GM15510 (cell line): Measurements from ENCODE around the gene R3HDM4.

Source experiments
- POLR2A ChIP-seq: IDR thresholded peaks from 3 replicates; pipeline ENCODE4 v1.6.1; 2011; ENCODE audit warnings: borderline replicate concordance; ENCODE audit not compliant: insufficient read length; ENCODE audit errors: extremely low read depth

Gene R3HDM4

DNA sequence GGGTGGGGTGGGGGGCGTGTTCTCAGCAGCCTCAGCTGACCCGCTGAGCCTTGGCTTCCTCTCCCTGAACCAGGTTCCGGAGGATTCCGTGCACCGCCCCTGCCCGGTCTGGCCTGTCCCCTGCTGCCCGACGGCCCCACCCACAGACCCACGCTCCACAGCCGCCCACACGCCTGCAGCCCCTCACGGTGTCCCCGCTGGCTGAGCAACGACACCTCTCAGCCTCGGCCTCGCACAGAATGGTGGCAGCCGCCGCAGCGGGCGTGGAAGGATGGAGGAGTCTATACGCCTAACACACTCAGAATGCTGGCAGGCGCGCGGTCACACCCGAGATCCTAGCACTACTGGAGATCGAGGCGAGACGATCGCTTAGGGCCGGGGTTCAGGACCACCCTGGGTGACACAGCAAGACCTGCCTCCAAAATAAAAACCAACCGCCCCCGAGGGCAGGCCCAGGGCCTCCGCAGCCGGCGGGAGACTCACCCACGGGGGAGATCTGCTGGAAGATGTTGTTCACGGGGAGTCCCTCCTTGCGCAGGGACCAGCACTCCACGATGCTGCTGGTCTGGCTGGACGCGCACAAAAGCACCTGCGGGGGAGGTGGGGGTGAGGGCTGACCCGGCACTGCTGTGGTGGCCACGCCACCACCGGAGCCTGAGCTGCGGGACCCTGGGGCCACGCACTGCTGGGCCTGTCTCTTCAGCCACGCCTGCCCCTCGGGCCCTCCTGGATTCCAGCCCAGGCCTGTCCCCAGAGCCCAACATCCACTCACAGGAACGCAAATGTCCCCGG is 28.4 kb downstream of the R3HDM4 start:
- TF ChIP-seq POLR2A, result no peak

DNA sequence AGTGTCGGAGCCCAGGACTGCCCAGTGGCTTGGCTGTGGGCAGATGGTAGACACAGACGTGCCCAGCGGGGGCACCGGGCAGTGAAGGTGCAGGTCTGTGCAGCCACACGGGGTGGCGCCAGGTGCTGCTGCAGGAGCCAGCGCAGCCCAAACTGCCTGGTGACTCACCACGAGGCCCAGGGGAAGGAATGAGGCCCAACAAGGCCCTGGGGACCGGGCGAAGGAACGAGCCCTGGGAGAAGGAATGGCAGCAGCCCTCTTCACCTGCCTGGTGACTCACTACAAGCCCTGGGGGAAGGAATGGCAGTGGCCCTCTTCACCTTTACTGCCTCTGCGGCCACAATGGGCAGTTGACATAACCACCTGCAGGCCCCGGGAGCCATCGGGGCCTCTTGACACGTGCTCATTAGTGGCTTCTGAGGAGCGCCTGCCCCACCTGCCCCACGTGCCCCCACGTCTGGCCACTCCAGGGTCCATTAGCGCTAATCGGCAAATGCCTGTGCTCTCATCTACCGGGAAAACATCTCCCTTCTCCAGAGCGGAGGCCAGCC is 29.3 kb downstream of the R3HDM4 start:
- TF ChIP-seq POLR2A, result no peak

DNA sequence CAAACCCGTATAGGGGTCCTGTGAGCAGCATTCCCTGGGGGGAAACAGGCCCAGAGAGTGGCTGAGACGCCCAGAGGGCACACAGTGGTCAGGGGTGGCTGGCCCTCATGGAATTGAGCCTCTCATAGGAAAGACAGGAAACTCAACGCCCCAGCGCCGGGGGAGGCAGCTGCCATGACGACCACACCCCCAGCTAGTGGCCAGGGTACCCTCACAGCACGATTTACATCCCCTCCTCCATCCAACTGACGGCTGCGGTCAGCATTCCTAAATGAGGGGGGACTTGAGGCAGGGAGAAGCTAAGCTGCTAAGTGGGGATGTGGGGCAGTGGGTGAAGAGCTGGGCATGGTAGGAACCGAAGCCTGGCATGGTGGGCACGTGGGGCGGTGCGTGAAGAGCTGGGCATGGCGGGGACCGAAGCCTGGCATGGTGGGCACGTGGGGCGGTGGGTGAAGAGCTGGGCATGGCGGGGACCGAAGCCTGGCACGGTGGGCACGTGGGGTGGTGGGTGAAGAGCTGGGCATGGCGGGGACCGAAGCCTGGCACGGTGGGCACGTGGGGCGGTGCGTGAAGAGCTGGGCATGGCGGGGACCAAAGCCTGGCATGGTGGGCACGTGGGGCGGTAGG is 30.0 kb downstream of the R3HDM4 start:
- no peak for TF ChIP-seq POLR2A

DNA sequence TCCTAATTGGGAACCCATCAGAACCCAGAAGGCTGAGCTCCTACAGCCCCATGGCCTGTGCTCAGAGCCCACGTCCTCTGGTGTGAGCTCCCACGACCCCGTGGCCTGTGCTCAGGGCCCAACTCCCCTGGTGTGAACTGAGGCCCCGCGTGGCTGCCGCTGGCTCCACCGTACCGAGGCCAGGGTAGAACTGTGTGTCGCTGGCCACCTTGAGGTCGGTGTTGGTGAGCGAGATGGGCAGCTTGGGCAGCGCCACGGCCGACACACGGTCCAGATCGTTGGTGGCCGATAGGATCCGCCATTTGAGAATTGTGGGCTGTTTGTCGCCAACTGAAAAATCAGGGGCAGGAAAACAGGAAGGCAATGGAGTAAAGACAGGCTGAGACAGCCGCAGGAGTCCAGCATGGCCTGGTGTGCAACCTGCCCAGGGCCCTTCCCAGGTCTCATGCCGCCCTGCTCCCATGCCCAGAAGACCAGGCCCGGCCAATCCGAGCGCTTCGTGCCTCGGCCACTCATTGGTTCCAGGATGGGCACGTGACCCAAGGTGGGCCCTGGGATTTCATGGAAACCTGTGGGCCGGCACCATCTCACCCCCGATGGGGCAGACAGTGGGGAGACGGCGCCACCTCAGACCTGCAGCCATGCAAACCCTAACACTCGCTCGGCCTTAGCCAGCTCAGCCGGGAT is 31.5 kb downstream of the R3HDM4 start:
- TF ChIP-seq POLR2A, result no peak

DNA sequence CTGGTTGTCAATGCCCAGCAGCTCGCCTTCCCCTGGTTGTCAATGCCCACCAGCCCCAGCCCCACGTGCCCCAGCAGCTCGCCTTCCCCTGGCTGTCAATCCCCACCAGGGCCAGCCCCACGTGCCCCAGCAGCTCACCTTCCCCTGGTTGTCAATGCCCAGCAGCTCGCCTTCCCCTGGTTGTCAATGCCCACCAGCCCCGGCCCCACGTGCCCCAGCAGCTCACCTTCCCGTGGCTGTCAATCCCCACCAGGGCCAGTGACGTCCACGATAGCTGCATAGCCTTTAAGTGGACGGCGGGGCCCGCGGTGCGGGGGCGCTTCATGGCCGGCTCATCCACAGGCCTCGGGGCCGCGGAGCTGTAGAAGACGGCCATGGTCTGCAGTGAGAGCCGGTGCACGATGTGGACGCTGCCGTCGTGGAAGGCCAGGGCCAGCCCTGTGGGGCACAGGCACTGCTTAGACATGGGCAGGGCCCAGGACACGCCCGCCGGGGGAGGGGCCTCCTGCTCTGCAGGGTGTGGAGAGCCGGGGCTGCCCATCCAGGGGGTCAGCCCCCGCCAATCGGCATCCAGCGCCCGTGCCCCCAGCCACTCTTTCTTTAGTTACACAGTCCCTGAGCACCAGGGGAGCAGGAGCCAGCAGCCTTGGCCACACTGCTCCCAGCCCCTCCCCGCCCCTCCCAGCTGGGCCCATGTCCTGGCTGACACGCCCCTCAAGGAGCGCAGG is 33.1 kb downstream of the R3HDM4 start:
- no peak for TF ChIP-seq POLR2A

DNA sequence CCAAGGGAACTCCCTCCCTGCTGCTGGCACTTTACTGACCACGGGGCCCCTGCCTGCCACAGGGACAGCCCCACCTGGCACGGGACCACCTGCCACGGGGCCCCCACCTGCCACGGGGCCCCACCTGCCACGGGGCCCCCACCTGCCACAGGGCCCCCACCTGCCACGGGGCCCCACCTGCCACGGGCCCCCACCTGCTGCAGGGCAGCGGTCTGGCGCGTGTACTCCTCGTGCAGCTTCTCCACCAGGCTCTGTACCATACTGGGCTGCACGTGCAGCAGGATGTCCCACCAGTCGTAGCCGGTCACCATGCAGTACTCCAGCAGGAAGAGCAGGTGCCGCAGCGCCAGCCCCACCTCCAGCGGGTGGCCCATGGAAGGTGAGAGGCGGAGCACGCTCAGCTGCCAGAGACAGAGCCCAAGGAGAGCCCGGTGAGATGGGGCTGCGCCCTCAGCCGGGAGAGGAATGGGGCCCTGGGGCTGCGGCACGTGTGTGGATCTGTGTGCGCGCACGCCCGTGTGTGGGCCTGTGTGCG is 36.2 kb downstream of the R3HDM4 start:
- no peak for TF ChIP-seq POLR2A

DNA sequence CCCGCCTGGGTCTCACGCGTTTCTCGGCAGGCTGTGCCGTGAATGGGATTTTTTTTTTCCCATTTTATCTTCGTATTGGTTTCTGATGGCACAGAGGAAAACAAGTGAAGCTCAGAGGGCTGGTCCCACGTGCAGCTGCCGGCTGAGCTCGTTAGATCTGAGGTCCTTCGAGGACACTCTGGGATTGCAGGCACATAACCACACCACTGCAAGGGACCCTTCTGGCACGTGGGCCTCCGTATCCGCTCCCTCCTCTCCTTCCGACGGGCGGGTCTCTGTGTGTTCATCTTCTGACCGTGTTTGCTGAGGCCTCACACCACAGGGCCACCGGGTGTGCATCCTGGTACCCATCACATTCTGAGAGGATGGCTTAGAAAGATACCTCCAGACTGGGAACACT is 36.9 kb downstream of the R3HDM4 start:
- TF ChIP-seq POLR2A, result no peak

DNA sequence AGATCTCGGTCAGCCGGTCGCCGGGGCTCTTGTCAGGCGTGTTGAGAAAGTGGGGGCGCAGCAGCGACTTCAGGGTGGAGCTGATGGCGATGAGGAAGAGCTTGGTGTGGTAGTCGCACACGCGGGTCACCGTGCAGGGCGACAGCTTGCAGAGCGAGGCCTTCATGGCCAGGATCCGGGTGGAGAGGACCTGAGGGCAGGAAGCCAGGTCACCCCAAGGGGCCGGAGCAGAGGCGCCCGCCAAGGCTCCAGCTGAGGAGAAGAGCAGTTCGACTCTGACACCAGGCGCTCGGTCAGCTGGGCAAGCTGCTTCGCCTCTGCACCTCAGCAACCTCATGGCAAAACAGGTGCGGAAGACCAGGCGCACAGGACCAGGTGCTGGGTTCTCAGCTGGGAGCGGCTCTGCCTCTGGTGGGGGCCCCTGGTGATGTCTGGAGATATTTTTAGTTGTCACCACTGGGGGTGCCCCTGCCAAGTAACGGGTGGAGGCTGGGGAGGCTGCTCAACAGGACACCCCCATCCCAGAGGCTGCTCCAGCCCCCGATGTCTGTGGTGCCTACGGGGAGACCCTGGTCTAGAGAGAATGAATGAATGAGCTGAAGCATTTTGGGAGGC is 37.6 kb downstream of the R3HDM4 start:
- no peak for TF ChIP-seq POLR2A

DNA sequence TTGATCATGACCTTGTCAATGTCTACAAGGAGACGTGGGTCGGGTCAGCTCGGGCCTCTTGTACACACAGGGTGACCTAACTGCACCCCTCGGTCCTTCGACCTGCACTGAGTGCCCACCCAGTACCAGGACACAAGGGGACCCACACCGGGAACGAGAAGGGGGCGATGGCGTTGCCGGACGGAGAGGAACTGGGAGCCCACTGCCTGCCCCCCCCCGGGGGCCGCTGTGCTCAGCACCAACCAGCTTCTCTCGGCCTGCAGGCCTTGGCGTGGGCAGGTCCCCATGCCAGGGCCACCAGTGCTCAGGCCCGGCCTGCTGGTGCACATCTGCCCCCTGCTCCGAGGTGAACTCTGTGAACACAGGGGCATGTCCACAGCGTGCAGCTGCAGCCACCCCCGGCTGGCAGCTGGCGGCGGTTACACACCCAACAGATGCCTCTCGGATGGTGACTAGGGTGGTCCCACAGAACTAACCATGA is 39.4 kb downstream of the R3HDM4 start:
- TF ChIP-seq POLR2A, result no peak

DNA sequence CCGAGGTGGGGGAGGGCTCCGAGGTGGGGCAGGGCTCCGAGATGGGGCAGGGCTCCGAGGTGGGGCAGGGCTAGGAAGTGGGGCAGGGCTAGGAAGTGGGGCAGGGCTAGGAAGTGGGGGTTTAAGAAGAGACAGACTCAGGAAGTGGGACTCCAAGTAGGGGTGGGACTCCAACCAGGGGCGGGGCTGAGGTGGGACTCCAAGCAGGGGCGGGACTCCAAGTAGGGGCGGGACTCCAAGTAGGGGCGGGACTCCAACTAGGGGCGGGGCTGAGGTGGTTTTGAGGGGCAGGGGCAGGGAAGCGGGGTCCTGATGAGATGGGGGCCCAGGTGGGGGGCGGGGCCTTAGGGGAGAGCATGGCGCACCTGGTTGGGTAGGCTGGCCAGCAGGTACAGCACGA is 39.9 kb downstream of the R3HDM4 start:
- TF ChIP-seq POLR2A, result no peak

DNA sequence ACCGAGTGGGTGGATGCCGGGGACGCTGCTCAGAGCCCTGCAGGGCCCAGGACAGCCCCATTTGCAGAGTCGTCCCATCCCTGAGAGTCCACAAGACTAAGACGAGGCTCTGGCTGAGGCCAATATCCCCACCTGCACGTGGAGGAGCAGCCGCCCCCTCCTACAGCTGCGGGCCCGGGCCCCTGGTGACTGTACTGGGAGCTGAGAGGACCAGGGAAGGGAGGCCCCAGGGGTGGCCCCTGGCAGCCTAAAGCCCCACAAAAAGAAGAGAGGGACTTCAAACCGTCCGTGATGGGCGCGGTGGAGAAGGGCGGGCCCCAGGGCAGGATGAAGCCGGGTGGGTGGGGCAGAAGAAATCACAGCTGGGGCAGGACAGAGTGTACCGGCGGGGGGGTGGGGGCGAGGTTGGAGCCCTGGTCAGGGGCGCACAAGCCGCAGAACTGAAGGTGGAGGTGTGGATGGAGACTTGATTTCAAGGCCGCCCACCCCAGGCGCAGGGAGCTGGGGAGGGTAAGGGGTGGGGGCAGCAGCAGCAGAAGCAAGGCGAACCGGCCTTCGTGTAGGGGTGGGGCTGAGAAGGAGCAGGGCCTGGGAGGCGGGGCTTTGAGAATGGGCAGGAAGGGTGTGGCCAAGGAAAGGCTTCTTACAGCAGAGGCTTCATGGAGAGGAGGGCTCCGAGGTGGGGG is 40.6 kb downstream of the R3HDM4 start:
- TF ChIP-seq POLR2A, result no peak

DNA sequence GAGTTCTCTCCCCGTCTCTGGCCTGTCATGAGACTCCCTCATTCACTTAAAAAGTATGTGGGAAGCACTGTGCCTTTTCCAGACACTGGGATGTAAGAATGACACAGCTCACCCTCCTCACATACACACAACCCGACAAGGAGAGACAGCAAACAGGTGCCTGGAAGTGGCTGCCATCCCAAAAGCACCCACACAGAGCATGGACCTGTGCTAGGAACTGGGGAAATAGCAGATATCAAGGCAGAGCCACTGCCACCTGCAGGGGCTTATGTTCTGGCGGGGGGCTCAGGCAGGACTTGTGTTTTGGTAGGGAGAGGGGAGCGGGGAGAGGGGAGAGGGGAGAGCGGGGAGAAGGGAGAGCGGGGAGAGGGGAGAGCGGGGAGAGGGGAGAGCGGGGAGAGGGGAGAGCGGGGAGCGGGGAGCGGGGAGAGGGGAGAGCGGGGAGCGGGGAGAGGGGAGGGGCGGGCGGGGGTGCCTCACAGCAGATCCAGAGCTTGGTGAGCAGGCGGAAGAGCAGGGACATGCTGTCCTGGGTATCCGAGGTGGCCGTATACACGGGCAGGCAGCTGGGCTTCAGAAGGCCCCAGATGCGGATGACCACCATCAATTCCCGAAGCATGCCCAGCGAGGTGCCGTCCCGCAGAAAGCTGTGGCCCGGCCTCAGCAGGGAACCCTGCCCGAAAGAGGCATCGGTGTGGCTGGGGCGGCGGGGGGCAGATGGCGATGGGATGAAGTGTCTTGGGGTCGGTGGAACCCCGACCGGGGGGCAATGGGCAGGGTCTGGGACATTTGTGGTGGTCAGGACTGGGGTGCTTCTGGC is 41.4 kb downstream of the R3HDM4 start:
- TF ChIP-seq POLR2A, result no peak
